Large intestine (tissue), 3 donors: Measurements from ENCODE around the gene SGO2. TPM values are rescaled to one million over a fixed set of nuclear protein-coding genes. Genes with fewer than 3 reads are reported as not detected.

Experiments
- DNase-seq, 2 donors: peaks; one replicate each; pipeline versions ENCODE4 v3.0.0 to v3.0.0-alpha.2; 2013
- H3K27ac ChIP-seq: one replicate; pipeline ENCODE4 v1.5.1; 2013; ENCODE audit warnings: low read length
- H3K27me3 ChIP-seq: 2 replicates; pipeline ENCODE4 v1.6.1; 2013; ENCODE audit warnings: low read length; ENCODE audit not compliant: control insufficient read depth, insufficient read depth
- H3K36me3 ChIP-seq: 2 replicates; pipeline ENCODE4 v1.6.1; 2013; ENCODE audit warnings: low read length; ENCODE audit not compliant: control insufficient read depth, insufficient read depth
- H3K4me1 ChIP-seq: one replicate; pipeline ENCODE4 v1.6.1; 2013; ENCODE audit warnings: low read length; ENCODE audit not compliant: control insufficient read depth, insufficient read depth
- H3K4me3 ChIP-seq: one replicate; pipeline ENCODE4 v1.5.1; 2013; ENCODE audit warnings: low read length
- H3K9me3 ChIP-seq: one replicate; pipeline ENCODE4 v1.6.1; 2013; ENCODE audit warnings: mild to moderate bottlenecking, low read depth, low read length, moderate library complexity; ENCODE audit not compliant: control insufficient read depth
- WGBS: methylation state at CpG from one replicate; pipeline ENCODE4 v1.1.5; 2013; ENCODE audit warnings: low lambda C conversion rate; ENCODE audit not compliant: insufficient coverage; 5-methylcytosine and 5-hydroxymethylcytosine counted together
- polyA plus RNA-seq: library from polyadenylated mRNA; unstranded; fragments of 120-200 nt; gene quantifications from one replicate; pipeline ENCODE4 v1.2.1, GENCODE V29; 2013

The SGO2 gene
- polyA plus RNA-seq, 1 donor, result 7.8 TPM

- Histone ChIP-seq H3K36me3 (no peaks in the 10 kb centered on the region), H3K4me3 (no peak overlapping the region), H3K27me3 (no peaks in the 10 kb centered on the region), H3K9me3 (no peaks in the 10 kb centered on the region), H3K27ac (no peak overlapping the region), H3K4me1 (peaks cover 6% of the 10 kb centered on the region)
- no CpG with 5 or more reads among the region's 6 CpGs for WGBS
- DNase-seq, result no peak
Measured at GRCh38 chr2:200617156-200618053, 91.4 kb downstream of the SGO2 start.

GRCh38 chr2:200618054-200618419, 92.0 kb downstream of the SGO2 start:
- 84% methylated on average over 3 of the region's 3 CpGs for WGBS
- no peak for DNase-seq
- peaks cover 6% of the 10 kb centered on the region for H3K4me1 ChIP-seq
- no peaks in the 10 kb centered on the region for H3K27me3 ChIP-seq
- H3K36me3 ChIP-seq, result no peaks in the 10 kb centered on the region
- H3K9me3 ChIP-seq, result no peaks in the 10 kb centered on the region
- no peak overlapping the region for H3K4me3 ChIP-seq
- no peak overlapping the region for H3K27ac ChIP-seq

DNA sequence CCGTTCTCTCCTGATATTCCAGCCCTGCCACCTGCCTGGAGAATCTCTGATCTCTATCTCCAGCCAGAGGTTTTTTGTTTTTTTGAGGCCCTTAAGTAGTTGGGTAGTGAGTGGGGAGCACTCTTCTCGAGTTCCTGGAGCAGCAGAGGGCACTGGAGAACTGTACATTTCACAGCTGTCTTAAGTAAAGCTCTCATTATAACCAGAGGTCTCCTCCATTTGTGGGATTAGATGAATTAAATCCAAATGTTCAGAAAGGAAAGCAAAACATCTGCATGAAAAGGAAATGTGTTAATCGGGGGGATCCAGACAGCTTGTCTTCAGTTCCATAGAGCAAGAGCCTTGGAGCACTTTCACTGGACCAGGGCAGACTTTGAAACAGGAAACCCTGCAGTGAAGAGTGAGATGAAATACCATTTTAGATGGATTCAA, 92.6 kb downstream of the SGO2 start:
- peak in 1 of 2 donors; percentile 61 for DNase-seq
- no peaks in the 10 kb centered on the region for H3K36me3 ChIP-seq
- WGBS, result 30% methylated on average over 2 of the region's 3 CpGs
- no peaks in the 10 kb centered on the region for H3K27me3 ChIP-seq
- no peak overlapping the region for H3K4me3 ChIP-seq
- no peak overlapping the region for H3K27ac ChIP-seq
- H3K9me3 ChIP-seq, result no peaks in the 10 kb centered on the region
- peaks cover 6% of the 10 kb centered on the region for H3K4me1 ChIP-seq

- H3K4me3 ChIP-seq, result no peak overlapping the region
- no peaks in the 10 kb centered on the region for H3K27me3 ChIP-seq
- peak in 1 of 2 donors; percentile 24 for DNase-seq
- no peaks in the 10 kb centered on the region for H3K9me3 ChIP-seq
- 13% methylated on average over 1 of the region's 2 CpGs for WGBS
- H3K4me1 ChIP-seq, result peaks cover 6% of the 10 kb centered on the region
- H3K27ac ChIP-seq, result no peak overlapping the region
- no peaks in the 10 kb centered on the region for H3K36me3 ChIP-seq
Measured at GRCh38 chr2:200619279-200619678, 93.3 kb downstream of the SGO2 start.

- H3K36me3 ChIP-seq, result no peaks in the 10 kb centered on the region
- H3K4me3 ChIP-seq, result no peak overlapping the region
- DNase-seq, result no peak
- peaks cover 6% of the 10 kb centered on the region for H3K4me1 ChIP-seq
- H3K27me3 ChIP-seq, result no peaks in the 10 kb centered on the region
- H3K9me3 ChIP-seq, result no peaks in the 10 kb centered on the region
- WGBS, result 89% methylated on average over 4 of the region's 7 CpGs
- no peak overlapping the region for H3K27ac ChIP-seq
Measured at GRCh38 chr2:200620606-200621390, 94.8 kb downstream of the SGO2 start.

DNA sequence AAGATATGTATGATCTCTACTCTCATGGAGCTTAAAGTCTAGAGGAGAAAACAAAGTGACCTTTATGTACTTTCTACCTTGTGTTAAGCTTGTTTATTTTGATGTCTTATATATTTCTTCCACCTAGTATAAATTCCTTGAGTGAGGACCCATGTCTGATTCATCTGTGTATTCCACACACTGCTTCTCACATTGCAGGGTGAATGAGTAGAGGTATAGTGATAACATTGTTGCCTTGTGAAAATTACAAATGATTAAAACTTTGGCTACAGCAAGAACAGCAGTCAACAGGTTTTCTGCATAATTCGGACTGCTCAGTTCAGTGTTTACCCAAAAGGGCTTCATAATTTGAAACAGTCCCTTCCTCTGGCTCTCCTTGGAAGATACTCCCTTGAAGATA, 96.1 kb downstream of the SGO2 start:
- WGBS, result no CpG with 5 or more reads among the region's 1 CpG
- DNase-seq, result no peak
- H3K27ac ChIP-seq, result no peak overlapping the region

GRCh38 chr2:200624026-200624425, 98.0 kb downstream of the SGO2 start:
- Histone ChIP-seq H3K9me3 (no peaks in the 10 kb centered on the region), H3K4me3 (no peak overlapping the region), H3K27ac (no peak overlapping the region), H3K27me3 (no peaks in the 10 kb centered on the region), H3K4me1 (peaks cover 5% of the 10 kb centered on the region), H3K36me3 (no peaks in the 10 kb centered on the region)
- DNase-seq, result no peak
- 100% methylated on average over 1 of the region's 2 CpGs for WGBS

More for the DNA sequence above, 96.1 kb downstream of the SGO2 start:
- Histone ChIP-seq H3K4me3 (no peak overlapping the region), H3K9me3 (no peaks in the 10 kb centered on the region), H3K36me3 (no peaks in the 10 kb centered on the region), H3K27me3 (no peaks in the 10 kb centered on the region), H3K4me1 (peaks cover 6% of the 10 kb centered on the region)

DNA sequence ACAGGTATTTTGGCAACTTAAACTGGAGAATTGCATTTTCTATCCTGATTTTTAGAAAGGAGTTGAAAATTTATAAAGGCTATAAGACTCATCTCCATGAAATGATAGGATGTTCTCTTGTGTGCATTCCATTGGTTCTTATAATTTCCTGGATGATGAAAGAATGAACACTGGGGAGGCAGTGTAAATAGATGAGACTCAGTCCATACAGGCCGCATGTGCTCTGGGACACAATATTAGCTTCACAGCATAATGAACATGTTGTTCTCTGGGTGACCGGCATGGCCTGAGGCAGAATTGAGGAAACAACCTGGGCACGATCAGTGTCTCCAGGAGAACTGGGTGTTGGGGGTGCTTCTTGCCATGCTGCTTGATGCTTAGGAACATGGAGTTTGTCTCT, 98.7 kb downstream of the SGO2 start:
- Histone ChIP-seq H3K4me3 (no peak overlapping the region), H3K36me3 (no peaks in the 10 kb centered on the region), H3K27me3 (no peaks in the 10 kb centered on the region), H3K9me3 (no peaks in the 10 kb centered on the region), H3K27ac (no peak overlapping the region), H3K4me1 (no peaks in the 10 kb centered on the region)
- WGBS, result no CpG with 5 or more reads among the region's 3 CpGs
- DNase-seq, result no peak

- WGBS, result no CpG with 5 or more reads among the region's 2 CpGs
- Histone ChIP-seq H3K27me3 (no peaks in the 10 kb centered on the region), H3K27ac (no peak overlapping the region), H3K4me3 (no peak overlapping the region), H3K9me3 (no peaks in the 10 kb centered on the region), H3K4me1 (no peaks in the 10 kb centered on the region), H3K36me3 (no peaks in the 10 kb centered on the region)
- DNase-seq, result peak in 1 of 2 donors; percentile 50
Measured at GRCh38 chr2:200625282-200625681, 99.3 kb downstream of the SGO2 start.

DNA sequence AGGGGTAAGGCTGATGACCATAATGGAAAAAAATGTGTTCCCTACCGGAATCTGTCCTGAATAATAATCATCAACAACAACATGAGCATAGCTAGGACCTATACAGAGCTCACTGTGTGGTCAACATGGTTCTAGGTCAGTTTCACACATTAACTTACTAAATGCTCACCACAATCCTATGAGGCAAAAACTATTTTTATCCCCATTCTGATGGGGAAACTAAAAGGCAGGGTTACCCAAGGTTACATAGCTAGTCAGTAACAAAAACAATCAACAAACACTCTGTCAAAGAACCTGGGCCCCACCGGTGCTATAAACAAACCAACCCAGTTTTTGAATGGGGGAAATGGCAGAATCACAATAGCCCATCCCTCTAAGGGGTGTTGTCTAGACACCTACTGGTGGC, 100.0 kb downstream of the SGO2 start:
- H3K9me3 ChIP-seq, result no peaks in the 10 kb centered on the region
- H3K4me3 ChIP-seq, result no peak overlapping the region
- no peaks in the 10 kb centered on the region for H3K36me3 ChIP-seq
- no peak overlapping the region for H3K27ac ChIP-seq
- H3K27me3 ChIP-seq, result no peaks in the 10 kb centered on the region
- DNase-seq, result no peak
- H3K4me1 ChIP-seq, result no peaks in the 10 kb centered on the region
- WGBS, result no CpG with 5 or more reads among the region's 2 CpGs
